Measurements from ENCODE around the gene TMUB1.

DNA sequence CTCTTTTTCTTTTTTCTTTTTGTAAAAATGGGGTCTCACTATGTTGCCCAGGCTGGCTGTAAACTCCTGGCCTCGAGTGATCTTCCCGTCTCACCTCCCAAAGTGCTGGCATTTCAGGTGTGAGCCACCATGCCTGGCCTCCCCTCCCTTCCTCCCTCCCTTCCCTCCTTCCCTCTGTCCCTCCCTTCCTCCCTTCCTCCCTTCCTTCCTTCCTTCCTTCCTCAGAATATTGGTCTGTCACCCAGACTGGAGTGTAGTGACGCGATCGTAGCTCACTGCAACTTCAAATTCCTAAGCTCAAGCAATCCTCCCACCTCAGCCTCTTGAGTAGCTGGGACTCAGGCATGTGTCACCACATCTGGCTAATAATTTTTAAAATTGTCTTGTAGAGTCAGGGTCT lies 11.4 kb upstream of the TMUB1 start:
- TF ChIP-seq, protein P1, sequence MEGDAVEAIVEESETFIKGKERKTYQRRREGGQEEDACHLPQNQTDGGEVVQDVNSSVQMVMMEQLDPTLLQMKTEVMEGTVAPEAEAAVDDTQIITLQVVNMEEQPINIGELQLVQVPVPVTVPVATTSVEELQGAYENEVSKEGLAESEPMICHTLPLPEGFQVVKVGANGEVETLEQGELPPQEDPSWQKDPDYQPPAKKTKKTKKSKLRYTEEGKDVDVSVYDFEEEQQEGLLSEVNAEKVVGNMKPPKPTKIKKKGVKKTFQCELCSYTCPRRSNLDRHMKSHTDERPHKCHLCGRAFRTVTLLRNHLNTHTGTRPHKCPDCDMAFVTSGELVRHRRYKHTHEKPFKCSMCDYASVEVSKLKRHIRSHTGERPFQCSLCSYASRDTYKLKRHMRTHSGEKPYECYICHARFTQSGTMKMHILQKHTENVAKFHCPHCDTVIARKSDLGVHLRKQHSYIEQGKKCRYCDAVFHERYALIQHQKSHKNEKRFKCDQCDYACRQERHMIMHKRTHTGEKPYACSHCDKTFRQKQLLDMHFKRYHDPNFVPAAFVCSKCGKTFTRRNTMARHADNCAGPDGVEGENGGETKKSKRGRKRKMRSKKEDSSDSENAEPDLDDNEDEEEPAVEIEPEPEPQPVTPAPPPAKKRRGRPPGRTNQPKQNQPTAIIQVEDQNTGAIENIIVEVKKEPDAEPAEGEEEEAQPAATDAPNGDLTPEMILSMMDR (IDR thresholded peaks at IDR 0.05; ENCODE audit: low read depth, low read length, poor library complexity, severe bottlenecking) = no peak
- no peak for TF ChIP-seq EZH2phosphoT487 (IDR thresholded peaks at IDR 0.05; ENCODE audit: borderline replicate concordance, low read length)

Data from DOHH2 (cell line).